GDM1 (cell line): ENCODE measurements around the gene SEPTIN7.
"Not testable (repeated sequence)": the region's sequence is repeated elsewhere in the genome, so short reads cannot be mapped to it uniquely, and the experiment has no call there.

Experiments
- DNase-seq: peaks from one replicate; lab custom pipeline; 2025; lab: John Stamatoyannopoulos, UW

SEPTIN7 gene

DNA sequence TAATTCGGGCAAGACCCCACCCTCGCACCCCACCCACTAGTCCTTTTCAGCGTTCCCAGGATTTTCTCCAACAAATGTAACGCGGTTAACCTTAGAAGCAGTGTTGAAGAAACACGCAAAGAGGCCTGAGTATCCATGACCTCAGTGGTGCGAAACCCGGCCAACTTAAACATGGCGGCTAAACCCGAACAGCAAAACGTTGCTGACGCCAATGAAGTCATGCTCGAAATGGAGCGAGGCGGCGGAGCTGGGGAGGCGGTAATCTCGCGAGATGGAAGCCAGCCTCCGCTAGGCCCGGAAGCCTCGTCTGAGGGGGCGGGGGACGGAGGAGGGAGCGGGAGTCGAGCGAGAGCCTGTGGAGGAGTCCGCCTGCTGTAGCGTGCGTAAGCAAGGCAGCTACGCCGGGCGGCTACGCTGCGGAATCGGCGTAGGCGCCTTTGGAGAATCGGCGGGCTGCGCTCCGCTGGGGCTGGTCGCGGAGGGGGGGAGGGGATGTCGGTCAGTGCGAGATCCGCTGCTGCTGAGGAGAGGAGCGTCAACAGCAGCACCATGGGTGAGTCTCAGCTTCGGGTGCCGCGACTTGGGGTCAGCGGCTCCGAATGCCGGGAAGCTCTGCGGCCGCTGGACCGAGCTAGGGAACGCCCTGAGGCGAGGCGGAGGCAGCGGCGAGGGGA lies at the start of gene SEPTIN7:
SEPTIN7 (plus strand) TSS at position 340 of the 674 bp plus-strand sequence; CDS start at position 493, 153 bp downstream.
- DNase-seq = peak; percentile 98

DNA sequence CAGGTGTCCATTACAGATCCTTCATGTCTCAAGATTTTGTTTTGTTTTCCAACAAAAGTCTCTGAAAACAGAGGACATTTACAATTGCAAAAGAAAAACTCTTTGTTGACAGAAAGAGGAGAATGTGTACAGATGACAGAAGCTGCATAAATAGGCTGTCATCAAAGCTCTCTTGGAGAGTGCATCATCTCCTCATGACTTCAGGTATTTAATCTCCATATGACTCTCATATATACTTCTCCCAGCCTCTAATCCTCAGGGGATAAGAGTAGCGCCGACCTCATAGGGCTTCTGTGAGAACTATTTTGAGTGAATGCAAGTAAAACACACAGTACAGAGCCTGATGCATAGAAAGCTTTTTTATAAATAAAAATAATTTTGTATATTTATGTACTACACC lies 48.1 kb upstream of the SEPTIN7 start:
- no peak for DNase-seq

DNA sequence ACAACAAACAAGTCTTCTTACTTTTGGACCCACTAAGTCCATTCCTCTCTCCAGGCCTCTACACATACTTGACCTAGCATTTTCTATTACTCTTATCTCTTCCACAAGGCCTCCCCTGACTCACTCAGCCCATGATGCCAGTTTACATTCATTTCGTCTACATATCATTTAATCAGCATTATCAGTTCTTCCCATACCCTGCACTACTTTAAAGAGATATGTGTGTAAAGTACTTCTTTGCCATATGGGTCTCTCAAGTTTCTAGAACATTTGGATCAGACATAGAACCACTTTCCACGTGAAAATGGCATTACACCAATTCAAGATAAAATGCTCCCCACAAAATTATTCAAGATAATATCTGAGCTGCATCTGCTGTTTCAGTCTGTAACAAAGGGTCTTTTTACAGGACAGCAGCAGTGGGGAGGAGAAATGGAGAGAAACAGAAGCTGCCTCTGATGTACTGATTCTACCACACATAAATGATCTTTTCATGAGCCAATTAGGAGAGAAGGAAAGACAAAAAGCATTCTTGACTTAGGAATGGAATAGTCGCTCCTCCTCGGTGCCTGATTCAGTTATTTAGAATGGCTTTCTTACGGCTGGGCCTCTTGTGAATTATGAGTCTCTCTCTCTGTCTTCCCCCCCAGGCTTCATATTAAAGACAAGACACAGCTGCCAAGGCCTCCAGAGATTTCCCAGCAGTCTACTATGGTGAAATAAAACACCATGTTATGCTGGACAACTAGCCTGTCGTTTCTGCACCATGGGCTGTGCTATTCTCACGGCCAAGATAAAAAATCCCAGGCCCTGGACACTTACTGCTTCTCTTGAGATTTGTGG lies 46.9 kb upstream of the SEPTIN7 start:
- no peak for DNase-seq

DNA sequence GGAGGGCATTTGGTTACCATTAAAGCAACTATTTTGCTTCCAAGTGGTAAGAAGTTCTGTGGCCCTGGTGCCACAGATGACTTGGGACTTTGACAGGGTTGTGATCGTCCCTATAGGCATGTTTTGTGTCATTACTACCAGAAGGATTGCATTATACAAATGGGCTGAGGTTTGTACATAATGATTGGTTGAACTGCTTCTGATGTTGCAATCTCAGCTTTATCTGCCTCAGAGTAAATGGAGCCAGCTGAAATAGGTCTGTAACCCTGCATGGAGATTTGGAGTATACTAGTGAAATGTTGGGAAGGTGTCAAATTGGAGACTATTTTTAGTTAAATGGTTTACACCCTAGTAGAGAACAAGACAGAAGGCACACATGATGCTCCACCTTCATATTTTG lies 46.1 kb upstream of the SEPTIN7 start:
- DNase-seq = no peak

DNA sequence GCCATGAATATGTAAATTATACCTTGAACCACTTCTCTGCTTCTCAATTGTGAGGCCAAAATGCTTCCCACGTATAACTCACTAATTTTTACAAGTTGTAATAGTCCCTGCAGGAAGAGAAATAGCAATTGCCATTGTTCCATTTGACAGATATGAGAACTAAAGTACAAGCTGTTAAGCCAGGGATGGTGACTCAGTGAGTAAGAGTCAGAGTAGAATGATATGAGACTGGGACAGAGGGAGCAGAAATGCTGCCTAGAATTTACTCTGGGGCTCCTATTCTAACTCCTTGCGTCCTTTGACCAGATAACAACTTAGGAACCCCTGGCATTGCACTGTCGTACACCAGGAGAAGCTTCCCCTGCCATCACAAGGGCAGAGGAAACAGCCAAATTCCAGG lies 45.1 kb upstream of the SEPTIN7 start:
- no peak for DNase-seq

DNA sequence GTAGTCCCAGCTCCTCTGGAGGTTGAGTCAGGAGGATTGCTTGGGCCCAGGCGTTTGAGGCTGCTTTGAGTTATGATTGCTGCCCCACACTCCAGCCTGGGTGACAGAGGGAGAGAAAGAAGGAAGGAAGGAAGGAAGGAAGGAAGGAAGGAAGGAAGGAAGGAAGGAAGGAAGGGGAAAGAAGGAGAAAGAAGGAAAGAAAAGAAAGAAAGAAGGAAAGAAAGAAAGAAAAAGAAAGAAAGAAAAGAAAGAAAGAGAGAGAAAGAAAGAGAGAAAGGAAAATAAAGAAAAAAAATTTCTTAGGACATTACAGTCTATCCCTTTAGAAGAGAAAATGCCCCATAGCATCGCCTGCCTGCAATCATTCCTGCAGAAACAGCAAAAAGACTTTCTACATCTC lies 44.4 kb upstream of the SEPTIN7 start:
- not testable (repeated sequence) for DNase-seq

DNA sequence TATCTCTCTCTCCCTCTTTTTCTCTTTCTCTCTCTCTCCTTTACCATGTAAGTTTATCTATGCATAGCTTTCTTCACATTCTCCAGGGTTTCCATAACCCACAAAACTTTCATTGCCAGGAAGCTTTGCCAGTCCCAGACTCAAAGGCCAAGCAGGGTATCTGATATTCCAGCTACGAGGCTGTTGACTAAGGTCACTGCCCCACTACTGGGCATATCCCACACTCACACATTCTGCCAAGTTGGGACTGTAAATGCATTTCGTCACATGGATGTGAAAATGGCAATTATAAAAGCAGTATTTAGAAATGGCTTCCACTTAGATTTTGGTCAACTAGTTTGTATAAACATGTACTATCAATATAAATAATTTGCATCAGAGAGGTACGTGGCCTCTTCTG lies 43.3 kb upstream of the SEPTIN7 start:
- no peak for DNase-seq

DNA sequence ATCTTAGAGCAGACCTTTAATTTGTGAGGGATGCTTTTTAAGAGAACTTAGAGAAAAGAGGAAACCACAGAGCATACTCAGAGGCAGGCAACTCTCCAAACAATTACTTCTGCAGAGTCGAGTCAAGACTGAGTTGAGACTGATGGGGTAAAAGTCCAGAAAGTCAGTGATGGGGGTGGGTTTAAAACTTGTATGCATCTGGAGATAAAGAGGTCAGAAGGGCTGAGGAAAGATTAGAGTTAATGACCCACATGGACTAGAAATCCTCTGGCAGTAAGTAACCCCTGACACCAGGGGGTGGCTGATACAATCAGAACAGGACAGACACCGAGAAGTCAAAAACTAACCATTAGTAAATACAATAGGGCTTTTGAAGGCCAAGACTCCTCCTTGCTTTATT lies 42.4 kb upstream of the SEPTIN7 start:
- DNase-seq = no peak

DNA sequence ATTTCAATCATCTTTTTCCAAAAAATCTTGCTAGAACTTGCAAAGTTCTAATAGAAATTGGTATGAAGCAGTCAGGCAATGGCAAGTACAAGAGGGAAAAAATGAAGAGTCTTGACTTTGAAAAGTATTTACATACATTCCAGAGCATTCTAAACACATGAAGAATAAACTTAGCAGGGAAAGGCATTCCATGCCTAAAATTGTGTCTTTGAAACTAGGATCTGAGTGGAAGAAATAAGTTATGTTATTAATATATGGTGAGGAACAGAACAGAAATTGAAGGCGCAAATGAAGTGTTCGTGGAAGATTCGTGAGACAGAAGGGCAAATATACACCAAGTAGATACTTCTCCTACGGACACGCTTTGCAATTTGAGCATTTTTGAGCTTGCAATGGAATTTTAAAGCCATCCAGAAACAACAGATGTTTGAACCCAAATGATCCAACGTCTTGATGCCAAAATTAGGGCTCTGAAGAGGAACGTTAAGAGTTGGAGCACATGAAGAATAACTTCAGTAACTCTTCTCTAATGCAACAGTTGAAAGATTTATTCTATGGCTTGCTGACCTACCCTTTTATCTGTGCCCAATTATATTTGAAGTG lies 40.6 kb upstream of the SEPTIN7 start:
- no peak for DNase-seq

DNA sequence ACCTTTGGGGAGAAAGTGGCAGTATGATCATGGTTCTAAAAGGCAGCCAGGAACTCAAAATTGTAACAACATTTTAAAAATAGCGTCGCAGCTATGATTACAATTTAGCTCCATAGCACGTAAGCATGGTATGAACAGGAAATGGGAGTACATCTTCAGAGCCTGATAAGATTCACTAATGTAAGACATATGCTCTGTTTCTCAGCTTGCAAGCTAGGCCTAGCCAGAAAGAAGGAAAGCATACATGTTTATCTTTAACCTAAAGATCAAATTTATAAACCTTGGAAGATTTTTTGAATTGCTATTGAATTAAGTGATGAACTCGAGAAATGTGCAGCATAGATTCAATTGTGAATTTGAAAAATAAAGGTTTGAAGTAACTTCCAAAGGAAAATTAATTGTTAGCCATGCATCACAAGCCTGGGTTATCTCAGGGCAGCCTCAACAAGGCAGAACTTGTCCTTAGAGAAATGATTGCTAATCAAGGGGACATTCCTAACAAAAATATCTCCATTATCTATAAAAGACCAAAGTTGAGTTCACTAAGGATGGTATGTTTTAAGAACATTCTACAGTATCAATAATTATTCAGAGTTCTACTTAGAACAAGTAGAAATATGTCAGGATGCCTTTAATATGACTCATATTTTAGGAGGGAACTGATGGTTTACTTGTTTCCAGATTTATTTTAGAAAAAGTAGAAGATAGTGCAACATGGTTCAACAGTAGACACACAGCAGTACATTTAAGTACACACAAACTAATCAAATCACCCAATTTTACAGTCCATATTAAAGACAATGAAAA lies 38.8 kb upstream of the SEPTIN7 start:
- no peak for DNase-seq

DNA sequence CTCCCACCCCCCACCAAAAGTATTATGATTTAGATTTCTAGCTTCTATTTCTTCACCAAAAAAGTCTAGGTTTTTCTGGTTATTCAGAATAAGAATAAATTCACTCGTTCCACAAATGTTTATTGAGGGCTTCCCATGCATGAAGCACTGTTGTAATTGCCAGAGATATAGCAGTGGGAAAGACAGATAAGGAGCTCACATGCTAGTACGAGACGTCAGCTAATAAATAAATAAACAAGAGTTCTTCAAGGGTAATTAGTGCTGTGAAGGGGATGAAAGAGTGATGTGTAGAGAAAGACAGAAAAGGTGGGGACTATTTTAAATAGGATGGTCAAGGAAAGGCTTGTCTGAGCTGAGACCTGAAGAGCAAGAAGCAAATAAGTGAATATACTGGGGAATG lies 38.1 kb upstream of the SEPTIN7 start:
- DNase-seq = no peak

DNA sequence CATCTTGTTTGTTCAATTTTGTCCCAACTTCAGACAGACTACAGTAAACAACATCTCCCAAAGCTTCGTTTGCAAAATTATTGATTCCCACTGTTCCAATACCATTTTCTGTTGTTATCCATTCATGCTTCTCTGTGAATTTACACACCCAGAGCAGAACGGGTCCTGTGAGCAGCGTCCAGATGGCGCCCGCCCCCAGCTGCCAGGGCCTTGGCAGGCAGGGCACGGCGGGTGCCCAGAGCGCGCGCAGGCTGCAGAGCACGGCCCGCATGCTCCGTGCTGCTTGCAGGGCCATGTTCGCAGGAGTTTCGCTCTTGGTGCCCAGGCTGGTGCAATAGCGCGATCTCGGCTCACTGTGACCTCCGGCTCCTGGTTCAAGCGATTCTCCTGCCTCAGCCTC lies 32.5 kb upstream of the SEPTIN7 start:
- no peak for DNase-seq

DNA sequence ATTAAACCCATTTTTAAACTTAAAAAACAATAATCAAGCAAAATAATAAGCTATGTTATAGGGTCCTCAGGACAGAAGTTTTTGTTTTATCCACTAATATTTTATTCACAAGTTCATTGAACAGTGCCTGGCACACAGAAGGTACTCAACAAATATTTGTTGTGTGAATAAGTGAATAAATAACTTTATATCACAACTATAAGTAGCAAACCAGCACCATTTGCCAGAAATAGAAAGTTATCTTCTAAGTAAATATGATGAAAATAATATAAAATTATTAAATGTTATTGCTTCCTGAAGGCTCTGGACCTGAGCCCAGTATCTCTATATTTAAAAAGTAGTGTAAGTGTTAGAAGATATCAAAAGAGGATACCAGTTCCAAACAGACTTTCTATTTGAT lies 29.1 kb upstream of the SEPTIN7 start:
- no peak for DNase-seq

DNA sequence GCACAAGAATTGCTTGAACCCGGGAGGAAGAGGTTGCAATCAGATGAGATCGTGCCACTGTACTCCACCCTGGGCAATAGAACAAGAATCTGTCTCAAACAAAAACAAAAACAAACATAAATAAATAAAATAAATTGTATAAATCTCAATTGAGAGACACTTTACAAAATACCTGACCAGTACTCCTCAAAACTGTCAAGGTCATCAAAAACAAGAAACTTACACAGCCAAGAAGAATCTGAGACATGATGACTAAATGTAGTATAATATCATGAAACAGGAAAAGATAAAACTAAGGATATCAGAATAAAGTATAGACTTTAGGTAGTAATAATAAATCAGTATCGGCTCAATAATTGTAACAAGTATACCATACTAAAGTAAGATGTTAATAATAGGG lies 26.9 kb upstream of the SEPTIN7 start:
- no peak for DNase-seq

DNA sequence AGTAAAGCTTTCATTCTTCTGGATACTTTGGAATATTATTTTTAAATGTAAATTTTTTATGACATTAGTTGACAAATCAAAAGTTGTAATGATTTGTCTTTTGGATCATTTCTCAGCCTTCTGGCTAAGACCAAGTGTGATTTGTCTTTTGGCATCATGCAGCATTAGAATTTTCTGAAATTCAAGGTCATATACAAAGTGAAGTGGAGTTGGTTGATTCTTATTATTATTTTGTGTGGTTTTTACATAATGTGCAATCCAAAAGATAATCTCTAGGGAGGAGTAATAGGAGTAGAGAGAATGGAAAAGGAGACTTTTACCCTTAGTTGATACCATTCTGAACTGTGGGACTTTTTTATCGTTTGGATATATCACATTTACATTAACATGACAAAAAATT lies 24.2 kb upstream of the SEPTIN7 start:
- no peak for DNase-seq

DNA sequence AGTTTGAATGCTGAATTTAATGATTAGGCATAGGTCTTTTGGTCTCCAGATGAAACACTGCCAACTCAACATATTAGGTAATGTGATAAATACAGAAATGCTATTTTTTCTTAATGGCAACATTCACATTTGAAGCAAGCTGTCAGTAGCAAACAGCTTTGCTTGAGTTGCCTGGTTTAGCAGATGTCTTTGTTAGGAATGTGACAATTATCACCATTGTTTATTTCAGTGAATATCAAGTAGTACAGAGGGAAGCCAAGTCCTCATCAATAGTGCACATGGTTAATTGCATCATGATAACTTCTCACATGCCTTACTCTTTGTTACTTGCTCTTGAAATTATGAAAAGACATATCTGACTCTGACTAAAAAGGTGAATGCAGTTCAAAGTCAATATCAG lies 23.7 kb upstream of the SEPTIN7 start:
- no peak for DNase-seq

DNA sequence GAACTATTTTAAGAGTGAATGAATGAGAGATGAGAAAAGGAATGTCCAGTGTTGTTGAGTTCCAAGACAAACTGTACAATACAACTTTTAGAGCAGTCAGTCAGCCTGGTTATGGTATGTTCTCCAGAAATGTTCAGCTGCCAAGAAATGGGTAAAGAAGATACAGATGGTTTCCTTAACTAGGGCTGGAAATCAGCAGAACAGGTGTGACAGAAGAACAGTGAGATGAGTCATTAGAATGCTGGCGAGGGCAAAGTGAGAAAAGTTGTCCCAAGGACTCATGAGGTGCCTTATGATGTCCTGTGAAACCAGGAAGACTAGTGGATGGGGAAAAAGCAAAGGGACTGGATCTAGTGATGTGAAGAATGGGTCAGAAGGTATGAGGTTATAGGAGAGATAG lies 20.8 kb upstream of the SEPTIN7 start:
- DNase-seq = no peak

DNA sequence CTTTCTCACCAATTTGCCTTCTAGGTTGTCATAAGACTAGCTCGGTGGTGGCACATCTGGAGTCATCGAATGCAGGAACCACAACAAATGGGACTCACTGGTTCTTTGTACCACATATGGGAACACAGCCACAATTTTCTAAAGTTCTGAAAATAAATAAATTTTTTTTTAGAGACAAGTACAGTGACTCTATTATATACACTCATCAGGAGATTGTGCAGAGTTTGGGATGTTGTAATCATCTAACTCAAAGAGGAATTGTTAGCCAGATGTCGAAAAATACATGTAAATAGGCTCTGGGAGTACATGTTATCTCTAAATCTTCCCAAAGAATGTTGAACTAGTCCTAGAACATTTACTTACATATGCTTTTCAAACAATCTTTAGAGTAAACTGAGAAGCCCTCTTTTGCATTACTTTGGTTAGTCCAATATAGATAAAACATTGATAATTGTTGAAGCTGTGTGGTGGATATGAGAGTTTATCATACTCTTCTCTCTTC lies 19.6 kb upstream of the SEPTIN7 start:
- no peak for DNase-seq

DNA sequence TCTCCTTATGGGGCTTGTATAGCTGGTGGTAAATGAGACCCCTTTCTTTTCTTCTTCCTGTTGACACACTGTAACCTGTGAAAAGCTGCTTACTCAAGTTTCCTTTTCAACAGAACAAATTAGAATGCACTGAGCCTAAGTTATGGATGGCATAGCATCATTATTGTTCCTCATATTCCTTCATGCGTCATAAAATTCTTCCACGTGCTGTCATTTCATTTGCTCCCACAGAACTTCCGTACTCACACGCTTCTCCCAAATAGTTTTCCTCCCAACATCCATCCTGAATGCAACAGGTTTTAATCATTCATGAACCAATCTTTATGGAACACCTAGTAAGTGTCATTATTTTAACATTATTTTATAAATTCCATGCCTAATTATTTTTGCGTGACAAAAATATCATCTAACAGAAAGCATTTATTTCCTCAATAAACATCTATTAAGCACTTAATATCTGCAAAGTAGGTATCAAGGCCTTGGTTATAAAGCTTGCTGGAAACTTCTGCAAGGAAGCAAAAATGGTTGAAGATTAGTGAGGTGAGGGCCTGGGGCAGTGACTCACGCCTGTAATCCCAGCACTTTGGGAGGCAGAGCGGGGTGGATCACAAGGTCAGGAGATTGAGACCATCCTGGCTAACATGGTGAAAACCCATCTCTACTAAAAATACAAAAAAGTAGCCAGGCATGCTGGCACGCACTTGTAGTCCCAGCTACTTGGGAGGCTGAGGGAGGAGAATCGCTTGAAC lies 18.9 kb upstream of the SEPTIN7 start:
- no peak for DNase-seq

DNA sequence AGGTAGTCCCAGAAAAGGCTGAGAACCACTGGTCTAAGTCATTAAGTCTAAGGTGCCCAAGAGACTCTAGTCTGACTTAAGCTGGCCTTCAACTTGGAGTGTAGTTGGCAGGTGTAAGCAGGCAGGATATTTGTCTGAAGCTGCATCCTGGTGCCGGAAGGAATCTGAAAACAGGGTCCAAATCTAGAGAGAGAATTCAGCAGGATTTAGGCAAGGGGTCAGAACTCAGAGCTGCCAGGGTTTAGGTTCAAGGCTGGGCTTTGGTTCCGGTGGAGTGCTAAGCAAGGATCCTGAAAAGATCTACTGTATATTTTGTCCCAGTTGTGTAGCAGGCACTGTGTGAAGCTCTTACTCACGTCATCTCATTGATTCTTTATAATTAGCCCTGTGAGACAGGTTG lies 16.5 kb upstream of the SEPTIN7 start:
- no peak for DNase-seq

DNA sequence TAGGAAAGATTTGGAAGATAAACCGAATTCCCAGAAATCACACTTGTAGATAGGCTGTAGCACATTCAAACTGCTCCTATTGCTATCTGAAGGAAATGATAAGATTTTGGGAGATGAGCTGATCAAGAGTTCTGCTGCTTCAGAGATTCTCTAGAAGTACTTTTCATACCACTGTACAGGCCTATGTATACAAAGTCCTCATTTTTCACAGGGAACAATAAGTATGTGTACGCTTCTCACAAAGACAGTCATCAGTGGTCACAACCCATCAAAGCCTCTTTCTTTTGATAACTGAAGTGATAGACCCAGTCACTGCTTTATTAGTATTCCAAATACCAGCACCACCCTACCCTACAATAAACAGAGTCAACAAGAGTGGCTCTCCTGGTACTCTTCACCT lies 15.6 kb upstream of the SEPTIN7 start:
- no peak for DNase-seq
